H1 (cell line): ENCODE measurements around the gene PAAF1. TPM values are rescaled to one million over a fixed set of nuclear protein-coding genes. Genes with fewer than 3 reads are reported as not detected.

Experiments used
- CTCF ChIA-PET: fragments of 300-600 bp; sonication (Branson Sonifier 250); formaldehyde crosslinking; loops from one replicate; lab custom pipeline; 2021; ENCODE audit not compliant: partially characterized antibody; lab: Charles Lee
- POLR2A ChIA-PET: fragments of 300-600 bp; sonication (Branson Sonifier 250); formaldehyde crosslinking; loops from one replicate; lab custom pipeline; 2021; ENCODE audit warnings: inconsistent platforms; ENCODE audit not compliant: partially characterized antibody; lab: Charles Lee
- DNase-seq, 2 experiments: peaks; one replicate each; pipeline versions ENCODE4 v3.0.0 to v3.0.0-alpha.2; 2010 to 2022; ENCODE audit warnings: low spot score in 2 of 2, low read depth in 1 of 2, mixed read lengths in 1 of 2
- FAIRE-seq: peaks from 2 replicates; lab custom pipeline; 2011; peaks lifted over from hg19 to GRCh38; lab: Jason Lieb, UNC
- H2AFZ ChIP-seq: 2 replicates; pipeline ENCODE4 v1.8.1; 2012; ENCODE audit warnings: low read length, inconsistent platforms
- H2AK5ac ChIP-seq: 2 replicates; pipeline ENCODE4 v1.6.1; 2013; ENCODE audit warnings: low read depth, low read length
- H2BK120ac ChIP-seq: replicated peaks from 2 replicates; pipeline ENCODE3; 2013; ENCODE audit warnings: low read depth, low read length, inconsistent platforms
- H2BK12ac ChIP-seq: 2 replicates; pipeline ENCODE4 v1.6.1; 2013; ENCODE audit warnings: low read depth, low read length
- H2BK15ac ChIP-seq: 2 replicates; pipeline ENCODE4 v1.6.1; 2013; ENCODE audit warnings: low read length
- H2BK20ac ChIP-seq: 2 replicates; pipeline ENCODE4 v1.6.1; 2013; ENCODE audit warnings: low read length
- H2BK5ac ChIP-seq: 2 replicates; pipeline ENCODE4 v1.6.1; 2013; ENCODE audit warnings: low read depth, low read length
- H3K14ac ChIP-seq: 2 replicates; pipeline ENCODE4 v1.6.1; 2013; ENCODE audit warnings: inconsistent platforms; ENCODE audit not compliant: insufficient read length
- H3K18ac ChIP-seq: 2 replicates; pipeline ENCODE4 v1.6.1; 2013; ENCODE audit warnings: low read length; ENCODE audit errors: extremely low read depth
- H3K23ac ChIP-seq: 2 replicates; pipeline ENCODE4 v1.6.1; 2013; ENCODE audit warnings: inconsistent platforms; ENCODE audit not compliant: insufficient read length
- H3K23me2 ChIP-seq: 2 replicates; pipeline ENCODE4 v1.6.1; 2013; ENCODE audit warnings: low read depth, low read length
- H3K27ac ChIP-seq: 2 replicates; pipeline ENCODE4 v1.6.1; 2011; ENCODE audit warnings: low read depth, low read length, inconsistent platforms
- H3K27me3 ChIP-seq, 4 experiments: replicated peaks in 1 of 4; 1 replicate in 1 of 4; 2 replicates in 3 of 4; pipeline versions ENCODE4 v1.6.1 to v1.8.1; 2011 to 2013; ENCODE audit warnings: low read length in 3 of 4, mild to moderate bottlenecking in 3 of 4, inconsistent platforms in 2 of 4, mixed read lengths in 2 of 4, moderate library complexity in 1 of 4; ENCODE audit not compliant: control insufficient read depth in 3 of 4, insufficient read depth in 3 of 4; ENCODE audit errors: extremely low read depth in 1 of 4
- H3K36me3 ChIP-seq, 4 experiments: 2 replicates each; pipeline versions ENCODE4 v1.6.1 to v1.8.1; 2011 to 2013; ENCODE audit warnings: mild to moderate bottlenecking in 4 of 4, low read length in 3 of 4, moderate library complexity in 2 of 4, control low read depth in 1 of 4, inconsistent platforms in 1 of 4; ENCODE audit not compliant: insufficient read depth in 4 of 4, control insufficient read depth in 2 of 4
- H3K4ac ChIP-seq: replicated peaks from 2 replicates; pipeline ENCODE3; 2013; ENCODE audit warnings: low read length, low read depth, mixed read lengths, inconsistent platforms; ENCODE audit not compliant: insufficient read length
- H3K4me1 ChIP-seq, 4 experiments: replicated peaks in 1 of 4; 1 replicate in 1 of 4; 2 replicates in 3 of 4; pipeline versions ENCODE4 v1.6.1 to v1.8.1; 2011 to 2013; ENCODE audit warnings: low read length in 3 of 4, inconsistent platforms in 2 of 4, mixed read lengths in 1 of 4; ENCODE audit not compliant: insufficient read depth in 4 of 4, control insufficient read depth in 3 of 4
- H3K4me2 ChIP-seq, 2 experiments: 2 replicates each; pipeline versions ENCODE4 v1.6.1 to v1.8.1; 2011 to 2013; ENCODE audit warnings: low read depth in 2 of 2, low read length in 2 of 2, control low read depth in 1 of 2, inconsistent platforms in 1 of 2, mild to moderate bottlenecking in 1 of 2; ENCODE audit not compliant: insufficient read depth in 1 of 2
- H3K4me3 ChIP-seq, 4 experiments: fragments of 200-600, 300-600 bp in 1 of 4; sonication (generic), shearing (Covaris generic), sonication (Bioruptor Twin) in 1 of 4; 2 replicates each; pipeline versions ENCODE4 v1.5.1 to v1.8.1; 2011 to 2016; ENCODE audit warnings: low read length in 4 of 4, low read depth in 3 of 4, control low read depth in 2 of 4, inconsistent platforms in 2 of 4, mild to moderate bottlenecking in 2 of 4, mixed read lengths in 1 of 4, moderate library complexity in 1 of 4; ENCODE audit not compliant: insufficient read depth in 2 of 4; ENCODE audit errors: extremely low read depth in 1 of 4
- H3K56ac ChIP-seq: replicated peaks from 2 replicates; pipeline ENCODE3; 2013; ENCODE audit warnings: low read depth, mild to moderate bottlenecking, mixed read lengths, low read length, inconsistent platforms; ENCODE audit not compliant: insufficient read length
- H3K79me1 ChIP-seq: 2 replicates; pipeline ENCODE4 v1.6.1; 2013; ENCODE audit warnings: low read depth, low read length, control low read depth
- H3K79me2 ChIP-seq, 2 experiments: 2 replicates each; pipeline versions ENCODE4 v1.6.1 to v1.8.1; 2012 to 2013; ENCODE audit warnings: low read length in 2 of 2, mild to moderate bottlenecking in 2 of 2, inconsistent platforms in 1 of 2; ENCODE audit not compliant: insufficient read depth in 2 of 2, control insufficient read depth in 1 of 2
- H3K9ac ChIP-seq, 4 experiments: replicated peaks in 1 of 4; 1 replicate in 1 of 4; 2 replicates in 3 of 4; pipeline versions ENCODE4 v1.6.1 to v1.8.1; 2011 to 2013; ENCODE audit warnings: low read depth in 3 of 4, low read length in 3 of 4, control low read depth in 2 of 4, mild to moderate bottlenecking in 2 of 4, moderate library complexity in 2 of 4, inconsistent platforms in 1 of 4; ENCODE audit errors: extremely low read depth in 1 of 4
- H3K9me3 ChIP-seq, 2 experiments: 2 replicates each; pipeline versions ENCODE4 v1.6.1 to v1.8.1; 2012 to 2013; ENCODE audit warnings: mild to moderate bottlenecking in 2 of 2, moderate library complexity in 2 of 2, control low read depth in 1 of 2, inconsistent platforms in 1 of 2, low read depth in 1 of 2, low read length in 1 of 2, mixed read lengths in 1 of 2; ENCODE audit not compliant: insufficient read depth in 2 of 2
- H4K20me1 ChIP-seq, 2 experiments: replicated peaks in 1 of 2; 2 replicates each; pipeline versions ENCODE3 to v1.8.1; 2011 to 2013; ENCODE audit warnings: inconsistent platforms in 2 of 2, low read length in 2 of 2, mild to moderate bottlenecking in 1 of 2; ENCODE audit not compliant: insufficient read depth in 2 of 2, control insufficient read depth in 1 of 2
- H4K5ac ChIP-seq: 2 replicates; pipeline ENCODE4 v1.6.1; 2013; ENCODE audit warnings: low read length, low read depth, mixed read lengths, inconsistent platforms; ENCODE audit not compliant: insufficient read length
- H4K8ac ChIP-seq: 2 replicates; pipeline ENCODE4 v1.8.0; 2013; ENCODE audit warnings: mild to moderate bottlenecking, moderate library complexity, low read length, inconsistent platforms; ENCODE audit not compliant: insufficient read depth; ENCODE audit errors: extremely low read depth
- H4K91ac ChIP-seq: replicated peaks from 2 replicates; pipeline ENCODE3; 2013; ENCODE audit warnings: low read length, mixed read lengths, inconsistent platforms; ENCODE audit not compliant: insufficient read length
- BCL11A ChIP-seq, 2 experiments: IDR thresholded peaks; one replicate each; pipeline ENCODE4 v1.6.1; 2011; ENCODE audit warnings: low read depth in 2 of 2, low read length in 2 of 2, mild to moderate bottlenecking in 2 of 2
- CBX5 ChIP-seq: fragments of 300-800, 300-1000 bp; sonication (generic); IDR thresholded peaks from 2 replicates; pipeline ENCODE4 v1.7.1; 2016; ENCODE audit warnings: antibody characterized with exemption, low read length, low read depth
- CREB1 ChIP-seq: IDR thresholded peaks from 2 replicates; pipeline ENCODE4 v1.6.1; 2012; ENCODE audit warnings: inconsistent platforms
- GTF2F1 ChIP-seq: IDR thresholded peaks from 2 replicates; pipeline ENCODE4 v1.6.1; 2012; ENCODE audit warnings: low read depth, low read length, improper control_type of control experiment, borderline replicate concordance
- KDM5A ChIP-seq: fragments of 200-600 bp; IDR thresholded peaks from 2 replicates; pipeline ENCODE4 v1.7.1; 2012; ENCODE audit warnings: mild to moderate bottlenecking, low read length, inconsistent platforms, mixed read lengths
- PHF8 ChIP-seq: fragments of 200-600 bp; sonication (generic); conservative IDR thresholded peaks from 2 replicates; pipeline ENCODE4 v1.7.1; 2012; ENCODE audit warnings: low read depth, mild to moderate bottlenecking, inconsistent platforms, low read length, moderate library complexity
- TCF12 ChIP-seq: IDR thresholded peaks from 2 replicates; pipeline ENCODE4 v1.6.1; 2011; ENCODE audit warnings: low read depth, mild to moderate bottlenecking, low read length
- WGBS, 2 experiments: shearing (Covaris generic) in 1 of 2; methylation state at CpG; one replicate each; pipeline versions ENCODE4 v1.1.6 to v1.1.7; 2013 to 2015; ENCODE audit warnings: low lambda C conversion rate in 2 of 2, mixed read lengths in 2 of 2, inconsistent platforms in 1 of 2, low coverage in 1 of 2, missing lambda C conversion rate in 1 of 2; ENCODE audit not compliant: insufficient replicate concordance in 2 of 2, insufficient coverage in 1 of 2, insufficient read length in 1 of 2; ENCODE audit errors: extremely low coverage in 1 of 2, missing lambda C conversion rate in 1 of 2; 5-methylcytosine and 5-hydroxymethylcytosine counted together
- polyA plus RNA-seq, 7 experiments: library from polyadenylated mRNA; depleted of rRNA in 3 of 7; stranded (reverse) in 5 of 7; unstranded in 2 of 7; fragments of >200 nt in 5 of 7; fragments of 200-250 nt in 2 of 7; gene quantifications; 1 replicate in 5 of 7; 2 replicates in 1 of 7; 4 replicates in 1 of 7; pipeline versions ENCODE4 v1.2.1 to v1.2.3, GENCODE V29; 2011 to 2013; ENCODE audit warnings: missing spikeins in 2 of 7, mixed read lengths in 2 of 7
- total RNA-seq: library from RNA; stranded (reverse); fragmentation: NEBNext Ultra II Directional; extraction: Animal tissue kit (Norgen Biotek cat#: 25700); gene quantifications from 2 replicates; pipeline ENCODE4 v1.2.1, GENCODE V29; 2021

The PAAF1 gene
- total and polyA plus RNA-seq, 2 of the 8 experiments (the other 6 are each of a cell fraction or from before 2014, with no cell fraction given) = 24.4 to 28.8 TPM

- Histone ChIP-seq H3K27me3 (no peaks in the 10 kb centered on the region; a peak in 1 of 7 replicates), H3K4ac (no peak overlapping the region), H4K8ac (no peak overlapping the region), H3K9ac (no peak overlapping the region), H2AK5ac (no peak overlapping the region), H2AFZ (no peak overlapping the region), H3K23ac (no peak overlapping the region), H2BK20ac (no peak overlapping the region), H2BK5ac (no peak overlapping the region), H3K18ac (no peak overlapping the region), H4K5ac (no peak overlapping the region), H3K14ac (no peak overlapping the region), H2BK15ac (no peak overlapping the region), H3K4me2 (no peak overlapping the region), H2BK12ac (no peak overlapping the region), H2BK120ac (no peak overlapping the region), H4K91ac (no peak overlapping the region), H3K4me3 (no peak overlapping the region), H3K23me2 (no peaks in the 10 kb centered on the region; the same call in 1 of the 2 replicates), H3K79me1 (no peaks in the 10 kb centered on the region), H3K79me2 (no peaks in the 10 kb centered on the region), H3K27ac (no peak overlapping the region), H3K56ac (no peak overlapping the region), H3K4me1 (no peaks in the 10 kb centered on the region), H3K36me3 (no peaks in the 10 kb centered on the region), H3K9me3 (no peaks in the 10 kb centered on the region), H4K20me1 (no peaks in the 10 kb centered on the region)
- 92% methylated on average over 10 of the region's 10 CpGs; no CpG with 5 or more reads in 1 of the 2 experiments for WGBS, 2 experiments
- POLR2A ChIA-PET = interaction anchor here (1.4 to 2.6 kb wide), 2 partner anchors 14 to 17 kb away, joined by 5 to 11 read pairs; partner anchors contain the start of gene UCP2
- CTCF ChIA-PET = interaction anchor here (0.7 to 3.1 kb wide), 9 partner anchors 9 to 682 kb away, joined by 3 to 22 read pairs (median 4); no protein-coding TSS in a partner anchor
- FAIRE-seq (no peak), DNase-seq (no peak)
- TF ChIP-seq TCF12 (no peak), CREB1 (no peak), PHF8 (no peak), KDM5A (no peak), GTF2F1 (no peak), BCL11A (IDR thresholded peaks at IDR 0.05; ENCODE audit: low read depth in 2 of 2, low read length in 2 of 2) (no peak), CBX5 (no peak)
These were observed 88.4 kb downstream of the PAAF1 start for GRCh38 chr11:73965076-73965763.
